HG02840 (cell line): ENCODE results near the gene CCR9.

Experiments
- ATAC-seq: cut with Tn5 transposase; IDR thresholded peaks from one replicate; pipeline ENCODE4 v1.9.1; 2021; ENCODE audit warnings: mild to moderate bottlenecking, moderate library complexity, moderate number of reproducible peaks; ENCODE audit not compliant: unreplicated experiment, low FRiP score

The CCR9 gene

DNA sequence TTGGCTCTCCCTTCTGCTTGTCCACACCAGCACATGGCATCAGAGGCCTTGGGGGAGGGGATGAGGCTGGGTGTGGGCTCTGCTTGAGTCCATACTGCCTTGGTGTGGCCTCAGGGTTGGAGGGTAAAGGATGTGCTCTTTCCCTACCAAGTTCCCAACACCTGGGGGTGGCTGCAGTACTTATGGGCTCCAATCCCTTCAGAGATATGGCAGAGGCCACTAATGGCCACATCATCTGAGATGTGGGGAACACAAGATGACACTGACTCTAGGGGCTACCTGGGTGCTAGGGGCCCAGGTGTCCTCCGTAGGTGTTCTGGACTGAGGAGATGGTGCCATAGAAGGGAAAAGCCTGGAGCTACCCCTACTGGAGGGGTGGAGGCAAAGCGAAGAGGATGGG lies 63.8 kb downstream of the CCR9 start:
- no peak for ATAC-seq

DNA sequence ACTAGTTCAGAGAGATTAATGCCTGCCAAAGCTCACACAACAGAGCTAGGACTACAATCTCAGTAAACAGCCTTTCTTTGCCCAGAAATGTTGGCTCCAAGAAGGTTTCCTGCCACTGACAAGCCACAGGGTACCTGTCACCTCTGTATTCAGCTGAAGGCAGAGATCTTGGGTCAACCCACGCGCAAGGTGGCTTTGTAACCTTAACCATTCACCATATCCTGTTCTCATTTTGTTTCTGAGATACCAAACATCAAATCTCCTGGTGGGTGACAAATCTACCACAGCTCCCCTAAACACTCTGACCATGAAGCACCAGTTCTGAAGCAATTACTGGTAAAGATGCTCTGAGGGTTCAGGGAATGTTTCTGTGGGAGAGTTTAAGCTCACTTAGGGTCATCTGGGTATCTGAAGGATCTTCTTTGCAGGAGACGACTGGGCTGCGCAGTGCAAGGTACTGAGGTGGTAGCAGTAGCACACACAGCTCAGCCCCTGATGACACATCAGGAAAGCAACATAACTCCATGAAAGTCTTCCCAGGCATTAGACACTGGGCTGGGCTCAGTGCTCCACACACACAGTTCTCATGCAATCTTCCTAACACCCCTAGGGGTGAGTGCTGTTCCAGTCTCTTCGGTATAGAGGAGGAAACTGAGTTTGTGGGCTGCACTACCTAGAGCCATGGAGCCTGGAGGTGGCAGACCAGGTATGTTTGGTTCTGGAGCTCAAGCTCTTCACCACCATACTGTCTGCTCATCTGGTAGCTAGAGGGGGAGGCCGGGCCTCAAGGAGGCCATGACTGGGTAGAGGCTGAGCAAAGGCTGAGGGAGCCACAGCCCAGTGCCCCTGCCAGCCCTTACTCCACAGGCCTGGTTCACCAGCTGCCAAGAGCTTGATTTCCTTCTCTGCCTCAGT lies 64.6 kb downstream of the CCR9 start:
- ATAC-seq = no peak

DNA sequence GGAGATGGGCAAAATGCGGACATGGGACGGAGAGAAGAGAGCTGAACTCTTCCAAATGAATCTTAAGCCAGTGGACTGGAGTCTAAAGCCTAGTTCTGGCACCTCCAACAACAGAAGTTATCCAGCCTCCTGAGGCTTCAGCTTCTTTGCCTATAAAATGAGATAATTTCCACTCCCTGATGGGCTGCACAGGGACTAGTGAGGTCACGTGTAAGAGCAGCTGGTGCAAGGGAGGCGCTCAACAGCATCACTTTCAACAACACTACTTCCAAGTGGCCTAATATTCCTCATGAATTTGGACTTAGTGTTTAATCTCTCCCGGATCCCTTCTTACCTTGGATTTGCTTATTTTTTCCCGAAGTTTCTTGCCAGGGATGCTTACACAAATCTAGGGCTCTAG lies 65.6 kb downstream of the CCR9 start:
- no peak for ATAC-seq

DNA sequence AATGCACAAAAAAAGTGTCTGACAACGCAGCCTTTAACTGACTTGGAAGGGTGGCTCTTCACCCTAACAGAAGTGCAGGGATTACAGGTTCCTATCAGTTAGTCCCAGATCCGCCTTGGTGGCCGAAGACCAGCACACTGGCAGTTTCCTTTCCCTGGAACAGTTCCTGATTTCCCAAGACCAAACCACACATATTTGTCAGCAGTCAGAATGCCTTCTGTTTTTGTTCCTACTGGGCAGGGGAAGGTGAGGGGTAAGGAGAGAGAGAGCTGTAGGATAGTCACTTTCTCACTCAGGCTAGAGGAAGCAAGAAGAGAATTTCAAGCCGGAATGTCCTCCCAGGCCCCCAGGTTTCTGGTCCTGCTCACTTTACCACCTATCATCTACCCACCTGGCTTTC lies 66.1 kb downstream of the CCR9 start:
- ATAC-seq = no peak
